Measurements from ENCODE around the gene DAP. TPM values are rescaled to one million over a fixed set of nuclear protein-coding genes. Genes with fewer than 3 reads are reported as not detected.

DAP gene
- polyA plus RNA-seq, 1 donor (not counting 4 experiments of a cell fraction or from before 2014, with no cell fraction given): 30.4 TPM

GRCh38 chr5:10695055-10695649 lies 65.9 kb downstream of the DAP start:
- Histone ChIP-seq H4K20me1 (ENCODE audit: control insufficient read depth, extremely low read depth, insufficient read depth, low read length) (no peaks in the 10 kb centered on the region), H3K9me3 (ENCODE audit: control insufficient read depth, low read depth, low read length) (no peaks in the 10 kb centered on the region), H3K36me3 (ENCODE audit: control insufficient read depth in 2 of 2, extremely low read depth in 1 of 2, insufficient read depth in 2 of 2, low read length in 2 of 2) (no peaks in the 10 kb centered on the region), H3K4me2 (ENCODE audit: control insufficient read depth, extremely low read depth, insufficient read depth, low read depth, low read length) (no peak overlapping the region), H2AFZ (ENCODE audit: control insufficient read depth, low read length) (no peak overlapping the region), H3K27me3 (ENCODE audit: control insufficient read depth, extremely low read depth, insufficient read depth, low read length) (no peaks in the 10 kb centered on the region), H3K27ac (ENCODE audit: control insufficient read depth, insufficient read depth, low read length) (no peak overlapping the region), H3K9me1 (ENCODE audit: control insufficient read depth, extremely low read depth, insufficient read depth, low read length) (no peaks in the 10 kb centered on the region), H3K79me2 (ENCODE audit: control insufficient read depth, insufficient read depth, low read length) (peaks cover 6% of the 10 kb centered on the region), H3K4me3 (ENCODE audit: control insufficient read depth in 2 of 3, extremely low read depth in 1 of 3, insufficient read depth in 2 of 3, low read depth in 1 of 3, low read length in 3 of 3) (no peak overlapping the region), H3K9ac (ENCODE audit: control insufficient read depth, extremely low read depth, insufficient read depth, low read length) (no peak overlapping the region), H3K4me1 (ENCODE audit: control insufficient read depth, extremely low read depth, insufficient read depth, low read length) (peaks cover 15% of the 10 kb centered on the region)
- FAIRE-seq: no peak
- dilution Hi-C loops (cut with MboI; ENCODE audit: extremely low pct_ligation_motif_present, low sequenced_read_pairs): no loop called here
- TF ChIP-seq EZH2 (IDR thresholded peaks at IDR 0.05; ENCODE audit: low read length): no peak
- TF ChIP-seq, protein P1, sequence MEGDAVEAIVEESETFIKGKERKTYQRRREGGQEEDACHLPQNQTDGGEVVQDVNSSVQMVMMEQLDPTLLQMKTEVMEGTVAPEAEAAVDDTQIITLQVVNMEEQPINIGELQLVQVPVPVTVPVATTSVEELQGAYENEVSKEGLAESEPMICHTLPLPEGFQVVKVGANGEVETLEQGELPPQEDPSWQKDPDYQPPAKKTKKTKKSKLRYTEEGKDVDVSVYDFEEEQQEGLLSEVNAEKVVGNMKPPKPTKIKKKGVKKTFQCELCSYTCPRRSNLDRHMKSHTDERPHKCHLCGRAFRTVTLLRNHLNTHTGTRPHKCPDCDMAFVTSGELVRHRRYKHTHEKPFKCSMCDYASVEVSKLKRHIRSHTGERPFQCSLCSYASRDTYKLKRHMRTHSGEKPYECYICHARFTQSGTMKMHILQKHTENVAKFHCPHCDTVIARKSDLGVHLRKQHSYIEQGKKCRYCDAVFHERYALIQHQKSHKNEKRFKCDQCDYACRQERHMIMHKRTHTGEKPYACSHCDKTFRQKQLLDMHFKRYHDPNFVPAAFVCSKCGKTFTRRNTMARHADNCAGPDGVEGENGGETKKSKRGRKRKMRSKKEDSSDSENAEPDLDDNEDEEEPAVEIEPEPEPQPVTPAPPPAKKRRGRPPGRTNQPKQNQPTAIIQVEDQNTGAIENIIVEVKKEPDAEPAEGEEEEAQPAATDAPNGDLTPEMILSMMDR (optimal IDR thresholded peaks at IDR 0.05 in 1 of 3, IDR thresholded peaks at IDR 0.05 in 1 of 3, conservative IDR thresholded peaks at IDR 0.05 in 1 of 3; ENCODE audit: extremely low read depth in 1 of 3, insufficient read depth in 2 of 3, low read length in 3 of 3): peak; percentile 80 to 98 (median 83)
- DNase-seq (ENCODE audit: low read depth, low spot score): no peak

GRCh38 chr5:10691826-10692785 lies 68.9 kb downstream of the DAP start:
- H3K27ac ChIP-seq (ENCODE audit: control insufficient read depth, insufficient read depth, low read length): no peak overlapping the region
- H3K4me2 ChIP-seq (ENCODE audit: control insufficient read depth, extremely low read depth, insufficient read depth, low read depth, low read length): peak overlapping the region; percentile 37
- H3K27me3 ChIP-seq (ENCODE audit: control insufficient read depth, extremely low read depth, insufficient read depth, low read length): no peaks in the 10 kb centered on the region
- no peaks in the 10 kb centered on the region for H4K20me1 ChIP-seq (ENCODE audit: control insufficient read depth, extremely low read depth, insufficient read depth, low read length)
- TF ChIP-seq, protein P1 (optimal IDR thresholded peaks at IDR 0.05 in 1 of 3, IDR thresholded peaks at IDR 0.05 in 1 of 3, conservative IDR thresholded peaks at IDR 0.05 in 1 of 3; ENCODE audit: extremely low read depth in 1 of 3, insufficient read depth in 2 of 3, low read length in 3 of 3): no peak
- no peak overlapping the region for H2AFZ ChIP-seq (ENCODE audit: control insufficient read depth, low read length)
- peaks cover 15% of the 10 kb centered on the region for H3K4me1 ChIP-seq (ENCODE audit: control insufficient read depth, extremely low read depth, insufficient read depth, low read length)
- H3K9me3 ChIP-seq (ENCODE audit: control insufficient read depth, low read depth, low read length): no peaks in the 10 kb centered on the region
- dilution Hi-C loops (cut with MboI; ENCODE audit: extremely low pct_ligation_motif_present, low sequenced_read_pairs): no loop called here
- H3K9ac ChIP-seq (ENCODE audit: control insufficient read depth, extremely low read depth, insufficient read depth, low read length): no peak overlapping the region
- H3K36me3 ChIP-seq (ENCODE audit: control insufficient read depth in 2 of 2, extremely low read depth in 1 of 2, insufficient read depth in 2 of 2, low read length in 2 of 2): peaks cover 0 to 5% of the 10 kb centered on the region in 2 experiments
- FAIRE-seq (no peak), DNase-seq (ENCODE audit: low read depth, low spot score) (no peak)
- peaks cover 7% of the 10 kb centered on the region for H3K79me2 ChIP-seq (ENCODE audit: control insufficient read depth, insufficient read depth, low read length)
- H3K4me3 ChIP-seq (ENCODE audit: control insufficient read depth in 2 of 3, extremely low read depth in 1 of 3, insufficient read depth in 2 of 3, low read depth in 1 of 3, low read length in 3 of 3): no peak overlapping the region
- peaks cover 2% of the 10 kb centered on the region for H3K9me1 ChIP-seq (ENCODE audit: control insufficient read depth, extremely low read depth, insufficient read depth, low read length)

Measured in keratinocyte (primary cell).